Esophagus muscularis mucosa (tissue), 3 donors: Measurements from ENCODE around the gene SLC4A2.

ENCODE experiments used
- CTCF ChIP-seq, 3 experiments: fragments of 200-600 bp in 2 of 3; fragments of 450-650 bp in 1 of 3; sonication (generic) in 2 of 3; IDR thresholded peaks; one replicate each; pipeline ENCODE4 v1.5.1; 2017 to 2019; ENCODE audit warnings: antibody characterized with exemption in 3 of 3, mild to moderate bottlenecking in 2 of 3, moderate library complexity in 1 of 3
- POLR2A ChIP-seq: fragments of 450-650 bp; IDR thresholded peaks from one replicate; pipeline ENCODE4 v1.6.1; 2017; ENCODE audit warnings: antibody characterized with exemption, moderate library complexity, mild to moderate bottlenecking, low read depth
- POLR2AphosphoS5 ChIP-seq, 2 donors: sonication (generic); formaldehyde crosslinking; IDR thresholded peaks; one replicate each; pipeline ENCODE4 v1.6.1; 2017; ENCODE audit warnings: antibody characterized with exemption in 2 of 2

GRCh38 chr7:151095123-151095797 is 35.9 kb downstream of the SLC4A2 start:
- no peak for TF ChIP-seq CTCF (IDR thresholded peaks at IDR 0.05)
- no peak for TF ChIP-seq POLR2AphosphoS5 (IDR thresholded peaks at IDR 0.05)
- no peak for TF ChIP-seq POLR2A
